ENCODE measurements around the gene KDM5A. TPM values are rescaled to one million over a fixed set of nuclear protein-coding genes. Genes with fewer than 3 reads are reported as not detected.
"Not testable (repeated sequence)": the region's sequence is repeated elsewhere in the genome, so short reads cannot be mapped to it uniquely, and the experiment has no call there.

KDM5A gene
- total RNA-seq = 44.8 and 53.6 TPM in 2 replicates

DNA sequence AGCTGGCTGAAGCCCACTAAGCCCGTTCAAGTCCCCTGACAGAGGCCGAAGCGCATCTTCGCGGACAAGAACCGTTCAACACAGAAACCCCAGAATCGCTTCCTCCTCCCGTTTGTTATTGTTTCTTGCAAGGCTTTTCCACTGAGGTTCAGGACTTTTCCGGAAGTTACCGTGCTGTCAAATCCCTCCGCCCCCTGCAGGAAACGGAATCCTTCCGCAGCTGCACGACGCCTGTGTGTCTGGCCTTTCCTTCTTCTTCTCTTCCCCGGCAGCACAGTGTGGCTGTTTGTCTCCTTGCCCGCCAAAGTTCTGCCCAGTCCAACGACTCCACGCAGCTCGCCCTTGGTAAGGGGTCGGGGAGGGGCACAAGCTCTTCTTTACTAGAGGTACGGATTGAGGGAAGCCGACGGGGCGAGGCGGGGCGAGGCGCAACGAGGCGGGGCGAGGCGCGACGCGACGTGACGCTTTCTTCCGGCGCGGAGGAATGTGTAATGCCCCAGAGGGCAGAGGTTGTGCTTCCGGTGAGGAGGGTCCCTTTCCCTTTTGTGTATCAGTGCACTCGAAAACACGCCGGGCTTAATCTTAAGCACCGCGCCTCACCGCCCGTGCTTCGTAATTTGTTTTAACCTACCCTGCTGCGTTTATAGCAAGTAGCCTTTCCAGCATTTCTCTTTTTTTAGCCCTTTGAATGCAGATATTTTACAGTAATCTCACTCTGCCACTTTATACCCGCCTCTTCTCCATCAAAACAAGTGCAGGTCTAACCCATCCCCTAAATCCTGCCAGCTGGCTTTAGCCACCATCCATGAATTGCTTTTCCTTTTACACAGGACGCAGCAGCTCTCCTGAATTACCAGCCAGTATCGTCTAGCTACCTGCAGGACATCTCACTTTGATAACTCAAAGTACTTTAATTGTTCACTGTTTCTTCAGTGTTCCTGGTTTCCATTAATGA, at the start of gene KDM5A:
KDM5A (minus strand) TSS at position 179 of the 955 bp plus-strand sequence. CDS start 229 bp downstream, outside the sequence.
- no peak for DNase-seq (ENCODE audit: low read depth)
- Histone ChIP-seq H3K36me3 (ENCODE audit: control insufficient read depth, insufficient read depth, low read length) (no peaks in the 10 kb centered on the region), H3K4me3 (ENCODE audit: low read depth, low read length) (peak within 1 kb of the TSS; percentile 86), H3K27me3 (ENCODE audit: control insufficient read depth, insufficient read depth, low read length) (no peaks in the 10 kb centered on the region)
- TF ChIP-seq, protein P1, sequence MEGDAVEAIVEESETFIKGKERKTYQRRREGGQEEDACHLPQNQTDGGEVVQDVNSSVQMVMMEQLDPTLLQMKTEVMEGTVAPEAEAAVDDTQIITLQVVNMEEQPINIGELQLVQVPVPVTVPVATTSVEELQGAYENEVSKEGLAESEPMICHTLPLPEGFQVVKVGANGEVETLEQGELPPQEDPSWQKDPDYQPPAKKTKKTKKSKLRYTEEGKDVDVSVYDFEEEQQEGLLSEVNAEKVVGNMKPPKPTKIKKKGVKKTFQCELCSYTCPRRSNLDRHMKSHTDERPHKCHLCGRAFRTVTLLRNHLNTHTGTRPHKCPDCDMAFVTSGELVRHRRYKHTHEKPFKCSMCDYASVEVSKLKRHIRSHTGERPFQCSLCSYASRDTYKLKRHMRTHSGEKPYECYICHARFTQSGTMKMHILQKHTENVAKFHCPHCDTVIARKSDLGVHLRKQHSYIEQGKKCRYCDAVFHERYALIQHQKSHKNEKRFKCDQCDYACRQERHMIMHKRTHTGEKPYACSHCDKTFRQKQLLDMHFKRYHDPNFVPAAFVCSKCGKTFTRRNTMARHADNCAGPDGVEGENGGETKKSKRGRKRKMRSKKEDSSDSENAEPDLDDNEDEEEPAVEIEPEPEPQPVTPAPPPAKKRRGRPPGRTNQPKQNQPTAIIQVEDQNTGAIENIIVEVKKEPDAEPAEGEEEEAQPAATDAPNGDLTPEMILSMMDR (IDR thresholded peaks at IDR 0.05; ENCODE audit: insufficient read depth, low read length, poor library complexity, severe bottlenecking) = no peak

- not testable (repeated sequence) for H3K4me3 ChIP-seq (ENCODE audit: low read depth, low read length); DNase-seq (ENCODE audit: low read depth); H3K36me3 ChIP-seq (ENCODE audit: control insufficient read depth, insufficient read depth, low read length); H3K27me3 ChIP-seq (ENCODE audit: control insufficient read depth, insufficient read depth, low read length)
Measured at GRCh38 chr12:435737-436136, 46.6 kb upstream of the KDM5A start.

- no peak for DNase-seq (ENCODE audit: low read depth)
- H3K27me3 ChIP-seq (ENCODE audit: control insufficient read depth, insufficient read depth, low read length) = no peaks in the 10 kb centered on the region
- TF ChIP-seq, protein P1 (IDR thresholded peaks at IDR 0.05; ENCODE audit: insufficient read depth, low read length, poor library complexity, severe bottlenecking) = no peak
Measured at GRCh38 chr12:422526-422925, 33.4 kb upstream of the KDM5A start.

DNA sequence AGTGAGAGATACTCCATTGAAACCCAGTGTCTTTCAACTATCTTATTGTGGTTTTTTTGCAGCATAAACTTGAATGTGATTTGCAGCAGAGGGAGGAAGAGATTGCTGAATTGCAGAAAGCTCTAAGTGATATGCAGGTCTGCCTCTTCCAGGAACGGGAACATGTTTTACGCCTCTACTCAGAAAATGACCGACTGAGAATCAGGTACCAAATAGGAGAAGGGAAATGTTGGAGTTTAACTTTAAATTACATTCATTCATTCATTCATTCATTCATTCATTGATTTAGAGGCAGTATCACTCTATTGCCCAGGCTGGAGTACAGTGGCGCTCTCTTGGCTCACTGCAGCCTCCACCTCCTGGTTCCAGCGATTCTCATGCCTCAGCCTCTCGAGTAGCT, 29.3 kb upstream of the KDM5A start:
- Histone ChIP-seq H3K27me3 (ENCODE audit: control insufficient read depth, insufficient read depth, low read length) (no peaks in the 10 kb centered on the region), H3K36me3 (ENCODE audit: control insufficient read depth, insufficient read depth, low read length) (no peaks in the 10 kb centered on the region), H3K4me3 (ENCODE audit: low read depth, low read length) (no peak overlapping the region)
- DNase-seq (ENCODE audit: low read depth) = no peak
- TF ChIP-seq, protein P1 (IDR thresholded peaks at IDR 0.05; ENCODE audit: insufficient read depth, low read length, poor library complexity, severe bottlenecking) = no peak

More at GRCh38 chr12:422526-422925, 33.4 kb upstream of the KDM5A start:
- Histone ChIP-seq H3K36me3 (ENCODE audit: control insufficient read depth, insufficient read depth, low read length) (peaks cover 2% of the 10 kb centered on the region), H3K4me3 (ENCODE audit: low read depth, low read length) (no peak overlapping the region)

GRCh38 chr12:414859-415258, 25.7 kb upstream of the KDM5A start:
- Histone ChIP-seq H3K36me3 (ENCODE audit: control insufficient read depth, insufficient read depth, low read length) (no peaks in the 10 kb centered on the region), H3K4me3 (ENCODE audit: low read depth, low read length) (no peak overlapping the region), H3K27me3 (ENCODE audit: control insufficient read depth, insufficient read depth, low read length) (no peaks in the 10 kb centered on the region)
- no peak for DNase-seq (ENCODE audit: low read depth)
- TF ChIP-seq, protein P1 (IDR thresholded peaks at IDR 0.05; ENCODE audit: insufficient read depth, low read length, poor library complexity, severe bottlenecking) = no peak

DNA sequence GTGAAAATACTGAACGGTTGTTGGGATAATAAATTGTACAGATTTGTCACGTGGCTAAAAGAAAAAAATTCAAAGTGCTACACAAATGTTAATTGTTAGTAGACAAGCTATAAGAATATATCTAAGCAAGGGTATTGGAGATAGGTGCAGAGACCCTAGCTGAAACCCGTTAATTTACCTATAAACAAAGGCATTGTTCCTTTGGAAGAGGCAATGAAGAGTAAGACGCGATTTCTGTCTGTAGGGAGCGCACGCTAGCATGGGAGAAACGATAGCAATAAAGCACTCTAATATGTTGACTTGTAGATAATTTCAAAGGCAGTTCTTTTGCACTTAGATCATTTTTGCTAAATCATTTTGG, 12.9 kb upstream of the KDM5A start:
- no peak for DNase-seq (ENCODE audit: low read depth)
- H3K27me3 ChIP-seq (ENCODE audit: control insufficient read depth, insufficient read depth, low read length) = no peaks in the 10 kb centered on the region
- peak overlapping the region; percentile 89 for H3K4me3 ChIP-seq (ENCODE audit: low read depth, low read length)
- no peaks in the 10 kb centered on the region for H3K36me3 ChIP-seq (ENCODE audit: control insufficient read depth, insufficient read depth, low read length)
- TF ChIP-seq, protein P1 (IDR thresholded peaks at IDR 0.05; ENCODE audit: insufficient read depth, low read length, poor library complexity, severe bottlenecking) = peak; percentile 38
